ENCODE results near the gene HLA-DMA. TPM values are rescaled to one million over a fixed set of nuclear protein-coding genes. Genes with fewer than 3 reads are reported as not detected.

The HLA-DMA gene
- total and polyA plus RNA-seq, 9 of the 15 experiments (the other 6 are each of a cell fraction or from before 2014, with no cell fraction given), result 0.13 to 0.83 (median 0.51) TPM

DNA sequence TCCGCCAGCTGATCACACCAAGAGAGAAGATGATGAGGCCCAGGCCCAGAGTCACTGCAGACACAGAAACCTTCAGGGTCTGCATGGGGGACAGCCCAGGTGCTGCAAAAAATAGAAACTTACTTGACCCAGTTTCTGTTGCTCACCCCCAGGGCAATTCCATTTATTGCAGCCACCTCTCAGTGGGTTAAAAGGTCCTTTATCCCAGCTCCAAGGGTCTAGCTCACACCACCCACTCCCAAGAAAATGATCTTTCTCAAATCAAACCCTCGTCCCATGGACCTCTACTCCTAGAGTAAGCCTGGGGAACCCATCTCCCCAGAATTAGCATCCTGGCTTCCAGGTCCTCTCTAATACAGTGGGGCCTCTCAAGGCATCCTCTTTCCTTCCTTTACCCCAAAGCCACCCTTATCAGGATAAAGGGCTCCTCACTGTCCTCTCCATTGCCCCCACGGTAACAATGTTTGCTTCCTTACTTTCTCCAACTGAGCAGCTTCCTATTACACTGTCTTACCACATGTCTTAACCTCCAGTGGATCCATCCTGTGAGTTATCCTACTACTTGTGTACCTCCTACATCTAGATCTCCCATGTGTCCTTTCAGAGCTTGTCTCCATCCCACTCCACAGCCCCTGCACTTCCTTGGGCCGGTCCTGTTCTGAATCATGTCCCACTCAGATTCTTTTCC is 17.2 kb downstream of the HLA-DMA start:
- ChIA-PET POLR2A (interaction anchor here (0.6 to 2.2 kb wide), 6 partner anchors 17 to 49 kb away, joined by 3 to 14 read pairs (median 4); partner anchors contain the start of gene HLA-DMA), CTCF (ENCODE audit: low intra/inter-chr PET ratio) (interaction anchor here (0.6 to 3.9 kb wide), 4 partner anchors 47 to 51 kb away, joined by 4 to 57 read pairs (median 8); no protein-coding TSS in a partner anchor)
- Histone ChIP-seq H3K36me3 (ENCODE audit: control insufficient read depth, insufficient read depth, low read length) (no peaks in the 10 kb centered on the region), H4K20me1 (replicated peaks; ENCODE audit: control insufficient read depth, insufficient read depth, low read length) (no peaks in the 10 kb centered on the region), H3K9ac (ENCODE audit: insufficient read depth in 1 of 2, low read depth in 2 of 2, low read length in 2 of 2) (no peak overlapping the region), H3K9me1 (ENCODE audit: control insufficient read depth, insufficient read depth, low read length) (no peaks in the 10 kb centered on the region), H3K4me1 (replicated peaks in 1 of 2; ENCODE audit: control insufficient read depth in 2 of 2, insufficient read depth in 2 of 2, low read length in 2 of 2) (no peaks in the 10 kb centered on the region), H3K79me2 (ENCODE audit: control insufficient read depth, insufficient read depth, low read length) (no peaks in the 10 kb centered on the region), H2AFZ (ENCODE audit: low read depth, low read length) (no peak overlapping the region), H3K27ac (ENCODE audit: extremely low read depth, low read depth, low read length) (no peak overlapping the region), H3K9me3 (replicated peaks; ENCODE audit: control insufficient read depth, insufficient read depth, low read depth, low read length) (no peaks in the 10 kb centered on the region), H3K4me2 (ENCODE audit: insufficient read depth, low read length) (no peak overlapping the region), H3K4me3 (no peak overlapping the region), H3K27me3 (ENCODE audit: control insufficient read depth in 2 of 2, insufficient read depth in 2 of 2, low read length in 2 of 2) (peaks cover 23 to 39% of the 10 kb centered on the region in 2 experiments)
- intact Hi-C loops (cut with micrococcal nuclease), result no loop called here
- 6% methylated on average over 4 of the region's 4 CpGs for WGBS (ENCODE audit: insufficient coverage, low coverage, missing lambda C conversion rate)
- DNase-seq (ENCODE audit: extremely low read depth in 1 of 4, low spot score in 3 of 4) (no peak), ATAC-seq (no peak), FAIRE-seq (no peak)
- no TSS peak for BruUV-seq (replicated peaks)
- in situ Hi-C loops (cut with MboI), result loop anchor here (5.0 to 10.0 kb wide), 2 partner anchors 49 to 53 kb away; no protein-coding TSS in a partner anchor
- TF ChIP-seq NCOA2 (IDR thresholded peaks at IDR 0.05; ENCODE audit: partially characterized antibody in 2 of 2) (no peak), WHSC1 (IDR thresholded peaks at IDR 0.05; ENCODE audit: low read length) (no peak), HOXB6 (CRISPR knock-in tag; IDR thresholded peaks at IDR 0.05; ENCODE audit: borderline replicate concordance) (no peak), EP400 (IDR thresholded peaks at IDR 0.05) (no peak), CREM (IDR thresholded peaks at IDR 0.05; ENCODE audit: low read depth) (no peak), SRF (CRISPR knock-in tag; IDR thresholded peaks at IDR 0.05) (no peak), ZNF644 (tag; IDR thresholded peaks at IDR 0.05; ENCODE audit: low read depth) (no peak), ZBTB1 (CRISPR knock-in tag; IDR thresholded peaks at IDR 0.05; ENCODE audit: borderline replicate concordance, low read depth) (no peak), SMARCE1 (IDR thresholded peaks at IDR 0.05) (no peak), ETV1 (tag; conservative IDR thresholded peaks at IDR 0.05; ENCODE audit: low read depth) (no peak), HDGF (IDR thresholded peaks at IDR 0.05) (no peak)
- TF ChIP-seq, protein P1, sequence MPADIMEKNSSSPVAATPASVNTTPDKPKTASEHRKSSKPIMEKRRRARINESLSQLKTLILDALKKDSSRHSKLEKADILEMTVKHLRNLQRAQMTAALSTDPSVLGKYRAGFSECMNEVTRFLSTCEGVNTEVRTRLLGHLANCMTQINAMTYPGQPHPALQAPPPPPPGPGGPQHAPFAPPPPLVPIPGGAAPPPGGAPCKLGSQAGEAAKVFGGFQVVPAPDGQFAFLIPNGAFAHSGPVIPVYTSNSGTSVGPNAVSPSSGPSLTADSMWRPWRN (IDR thresholded peaks at IDR 0.05; ENCODE audit: low read depth), result no peak
- TF ChIP-seq, protein P2, sequence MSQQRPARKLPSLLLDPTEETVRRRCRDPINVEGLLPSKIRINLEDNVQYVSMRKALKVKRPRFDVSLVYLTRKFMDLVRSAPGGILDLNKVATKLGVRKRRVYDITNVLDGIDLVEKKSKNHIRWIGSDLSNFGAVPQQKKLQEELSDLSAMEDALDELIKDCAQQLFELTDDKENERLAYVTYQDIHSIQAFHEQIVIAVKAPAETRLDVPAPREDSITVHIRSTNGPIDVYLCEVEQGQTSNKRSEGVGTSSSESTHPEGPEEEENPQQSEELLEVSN (IDR thresholded peaks at IDR 0.05; ENCODE audit: borderline replicate concordance in 1 of 2, extremely low read depth in 1 of 2, insufficient read depth in 1 of 2, insufficient read length in 1 of 2, low read depth in 1 of 2, low read length in 1 of 2, poor library complexity in 1 of 2, severe bottlenecking in 1 of 2), result no peak
- TF ChIP-seq, protein P3, sequence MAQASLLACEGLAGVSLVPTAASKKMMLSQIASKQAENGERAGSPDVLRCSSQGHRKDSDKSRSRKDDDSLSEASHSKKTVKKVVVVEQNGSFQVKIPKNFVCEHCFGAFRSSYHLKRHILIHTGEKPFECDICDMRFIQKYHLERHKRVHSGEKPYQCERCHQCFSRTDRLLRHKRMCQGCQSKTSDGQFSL (CRISPR knock-in tag; IDR thresholded peaks at IDR 0.05), result no peak
- TF ChIP-seq, protein P3 (tag; IDR thresholded peaks at IDR 0.05), result no peak
- TF ChIP-seq, protein P4, sequence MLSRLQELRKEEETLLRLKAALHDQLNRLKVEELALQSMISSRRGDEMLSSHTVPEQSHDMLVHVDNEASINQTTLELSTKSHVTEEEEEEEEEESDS (CRISPR knock-in tag; IDR thresholded peaks at IDR 0.05), result no peak

Measured in K562 (cell line).